ENCODE measurements around the gene TDRD5.

GRCh38 chr1:179708434-179709195, 117.0 kb downstream of the TDRD5 start:
- TF ChIP-seq, protein P1, sequence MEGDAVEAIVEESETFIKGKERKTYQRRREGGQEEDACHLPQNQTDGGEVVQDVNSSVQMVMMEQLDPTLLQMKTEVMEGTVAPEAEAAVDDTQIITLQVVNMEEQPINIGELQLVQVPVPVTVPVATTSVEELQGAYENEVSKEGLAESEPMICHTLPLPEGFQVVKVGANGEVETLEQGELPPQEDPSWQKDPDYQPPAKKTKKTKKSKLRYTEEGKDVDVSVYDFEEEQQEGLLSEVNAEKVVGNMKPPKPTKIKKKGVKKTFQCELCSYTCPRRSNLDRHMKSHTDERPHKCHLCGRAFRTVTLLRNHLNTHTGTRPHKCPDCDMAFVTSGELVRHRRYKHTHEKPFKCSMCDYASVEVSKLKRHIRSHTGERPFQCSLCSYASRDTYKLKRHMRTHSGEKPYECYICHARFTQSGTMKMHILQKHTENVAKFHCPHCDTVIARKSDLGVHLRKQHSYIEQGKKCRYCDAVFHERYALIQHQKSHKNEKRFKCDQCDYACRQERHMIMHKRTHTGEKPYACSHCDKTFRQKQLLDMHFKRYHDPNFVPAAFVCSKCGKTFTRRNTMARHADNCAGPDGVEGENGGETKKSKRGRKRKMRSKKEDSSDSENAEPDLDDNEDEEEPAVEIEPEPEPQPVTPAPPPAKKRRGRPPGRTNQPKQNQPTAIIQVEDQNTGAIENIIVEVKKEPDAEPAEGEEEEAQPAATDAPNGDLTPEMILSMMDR (IDR thresholded peaks at IDR 0.05) = no peak
- TF ChIP-seq EZH2phosphoT487 (IDR thresholded peaks at IDR 0.05) (no peak), EZH2 (IDR thresholded peaks at IDR 0.05) (no peak)

Data from neural progenitor cell (in vitro differentiated cells).